VCaP (cell line): Measurements from ENCODE around the gene NTNG1.
A peak's percentile ranks its signal among the peaks of the same experiment; 100 is the strongest.
"Not testable (repeated sequence)": the region's sequence is repeated elsewhere in the genome, so short reads cannot be mapped to it uniquely, and the experiment has no call there.

Source experiments
- H3K27ac ChIP-seq: fragments of 450-650 bp; 2 replicates; pipeline ENCODE4 v1.5.1; 2017
- TF ChIP-seq, protein P1 (sequence below): fragments of 450-650 bp; conservative IDR thresholded peaks from 2 replicates; pipeline ENCODE4 v1.5.1; 2017; ENCODE audit warnings: mild to moderate bottlenecking, moderate library complexity

Gene NTNG1

GRCh38 chr1:107140703-107141490, at the start of gene NTNG1:
Gene NTNG1, plus strand, starts transcription at chr1:107141039.
- H3K27ac ChIP-seq = peak within 1 kb of the TSS; percentile 11; the same call in 1 of the 2 replicates

DNA sequence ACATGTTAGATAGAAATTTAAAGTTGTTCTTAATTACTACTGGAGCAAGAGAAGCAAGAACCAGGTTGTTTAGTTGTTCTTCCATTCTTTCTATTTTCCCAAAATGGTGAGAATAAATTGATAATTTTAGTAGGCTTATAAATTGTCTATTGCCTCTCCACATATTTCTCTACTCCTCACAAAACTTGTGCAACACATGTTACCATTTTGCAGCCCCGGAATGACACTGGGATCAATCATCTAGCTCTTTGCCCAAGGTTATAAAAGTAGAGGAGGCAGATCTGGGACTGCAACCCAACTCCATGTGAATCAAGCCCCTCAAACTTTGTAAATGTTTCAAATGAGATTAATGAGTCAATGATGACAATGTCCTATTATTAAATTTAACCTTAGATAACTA, 49.4 kb upstream of the NTNG1 start:
- TF ChIP-seq, protein P1, sequence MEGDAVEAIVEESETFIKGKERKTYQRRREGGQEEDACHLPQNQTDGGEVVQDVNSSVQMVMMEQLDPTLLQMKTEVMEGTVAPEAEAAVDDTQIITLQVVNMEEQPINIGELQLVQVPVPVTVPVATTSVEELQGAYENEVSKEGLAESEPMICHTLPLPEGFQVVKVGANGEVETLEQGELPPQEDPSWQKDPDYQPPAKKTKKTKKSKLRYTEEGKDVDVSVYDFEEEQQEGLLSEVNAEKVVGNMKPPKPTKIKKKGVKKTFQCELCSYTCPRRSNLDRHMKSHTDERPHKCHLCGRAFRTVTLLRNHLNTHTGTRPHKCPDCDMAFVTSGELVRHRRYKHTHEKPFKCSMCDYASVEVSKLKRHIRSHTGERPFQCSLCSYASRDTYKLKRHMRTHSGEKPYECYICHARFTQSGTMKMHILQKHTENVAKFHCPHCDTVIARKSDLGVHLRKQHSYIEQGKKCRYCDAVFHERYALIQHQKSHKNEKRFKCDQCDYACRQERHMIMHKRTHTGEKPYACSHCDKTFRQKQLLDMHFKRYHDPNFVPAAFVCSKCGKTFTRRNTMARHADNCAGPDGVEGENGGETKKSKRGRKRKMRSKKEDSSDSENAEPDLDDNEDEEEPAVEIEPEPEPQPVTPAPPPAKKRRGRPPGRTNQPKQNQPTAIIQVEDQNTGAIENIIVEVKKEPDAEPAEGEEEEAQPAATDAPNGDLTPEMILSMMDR = no peak
- no peak overlapping the region for H3K27ac ChIP-seq

More at GRCh38 chr1:107140703-107141490, at the start of gene NTNG1:
- TF ChIP-seq, protein P1 = no peak

DNA sequence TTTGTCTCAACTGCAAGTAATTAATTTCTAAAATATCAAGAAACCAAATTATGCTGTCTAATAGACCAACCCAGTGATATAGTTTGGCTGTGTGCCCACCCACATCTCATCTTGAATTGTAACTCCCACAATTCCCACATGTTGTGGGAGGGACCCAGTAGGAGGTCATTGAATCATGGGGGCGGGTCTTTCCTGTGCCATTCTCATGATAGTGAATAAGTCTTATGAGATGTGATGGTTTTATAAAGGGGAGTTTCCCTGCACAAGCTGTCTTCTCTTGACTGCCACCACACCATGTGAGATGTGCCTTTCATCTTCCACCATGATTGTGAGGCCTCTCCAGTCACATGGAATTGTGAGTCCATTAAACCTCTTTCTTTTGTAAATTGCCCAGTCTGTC, 47.4 kb upstream of the NTNG1 start:
- H3K27ac ChIP-seq = not testable (repeated sequence)

- TF ChIP-seq, protein P1 = no peak
- no peak overlapping the region for H3K27ac ChIP-seq
These were observed 45.2 kb upstream of the NTNG1 start for GRCh38 chr1:107095647-107096046.

DNA sequence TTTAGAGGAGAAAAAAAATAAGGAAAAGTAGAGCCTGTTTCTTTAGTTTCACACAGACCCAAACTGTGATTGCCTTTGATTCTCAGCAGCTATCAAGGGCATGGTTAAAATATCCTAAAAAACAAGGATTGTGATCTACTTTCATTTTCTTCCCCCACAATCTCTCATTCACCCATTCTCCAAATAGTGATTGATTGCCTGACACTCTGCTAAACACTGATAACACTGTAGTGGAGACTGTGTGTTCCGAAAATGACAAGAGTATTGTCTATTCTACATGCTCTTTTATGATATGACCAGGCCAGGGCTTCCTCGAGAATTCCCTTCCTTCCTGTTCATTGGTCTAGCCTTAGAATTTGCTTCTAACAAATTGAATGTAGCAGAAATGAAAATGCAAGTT, 44.1 kb upstream of the NTNG1 start:
- no peak overlapping the region for H3K27ac ChIP-seq
- TF ChIP-seq, protein P1 = no peak

DNA sequence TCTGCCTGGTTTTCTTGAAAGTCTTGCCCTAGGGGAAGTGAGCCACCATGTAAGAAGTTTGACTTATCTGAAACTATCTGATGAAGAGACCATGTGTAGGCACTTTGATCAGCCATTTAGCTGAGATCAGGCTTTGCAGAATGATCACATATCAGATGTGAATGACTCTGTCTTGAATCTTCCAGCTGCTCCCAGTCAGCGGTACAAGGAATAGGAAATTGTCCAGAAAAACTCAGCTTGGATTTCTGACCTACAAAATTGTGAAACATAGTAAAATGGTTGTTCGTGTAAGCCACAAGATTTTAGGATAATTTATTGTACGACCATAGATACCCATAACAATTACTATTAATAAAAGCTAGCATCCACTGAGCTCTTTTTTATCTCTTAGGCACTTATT, 41.9 kb upstream of the NTNG1 start:
- H3K27ac ChIP-seq = no peak overlapping the region
- TF ChIP-seq, protein P1 = no peak

GRCh38 chr1:107100331-107100984, 40.4 kb upstream of the NTNG1 start:
- H3K27ac ChIP-seq = no peak overlapping the region
- TF ChIP-seq, protein P1 = no peak

GRCh38 chr1:107105914-107106313, 34.9 kb upstream of the NTNG1 start:
- TF ChIP-seq, protein P1 = no peak
- H3K27ac ChIP-seq = no peak overlapping the region
